PC-9 (cell line): ENCODE results near the gene PTGER3.

Source experiments
- CTCF ChIP-seq: fragments of 200-600 bp; sonication (generic); conservative IDR thresholded peaks from 2 replicates; pipeline ENCODE4 v1.6.1; 2017; ENCODE audit warnings: mixed run types, antibody characterized with exemption, mild to moderate bottlenecking, moderate library complexity
- EZH2 ChIP-seq: fragments of 200-600 bp; sonication (generic); IDR thresholded peaks from 2 replicates; pipeline ENCODE4 v1.8.0; 2017; ENCODE audit warnings: antibody characterized with exemption, low read depth

- TF ChIP-seq CTCF, result no peak
- TF ChIP-seq EZH2, result no peak
Observed at GRCh38 chr1:70941563-70941962, 106.1 kb downstream of the PTGER3 start.
